HL-60/S4 treated with retinoic acid at 250 ng/mL for 4 days and 3 days (cell line): Measurements from ENCODE around the gene SOX2.

Experiments
- in situ Hi-C: fragments of 300-500 bp; cut with MboI; formaldehyde crosslinking; loops from 2 replicates; pipeline ENCODE4 v1.7.0; 2022; ENCODE audit warnings: low sequenced_read_pairs

The SOX2 gene

DNA sequence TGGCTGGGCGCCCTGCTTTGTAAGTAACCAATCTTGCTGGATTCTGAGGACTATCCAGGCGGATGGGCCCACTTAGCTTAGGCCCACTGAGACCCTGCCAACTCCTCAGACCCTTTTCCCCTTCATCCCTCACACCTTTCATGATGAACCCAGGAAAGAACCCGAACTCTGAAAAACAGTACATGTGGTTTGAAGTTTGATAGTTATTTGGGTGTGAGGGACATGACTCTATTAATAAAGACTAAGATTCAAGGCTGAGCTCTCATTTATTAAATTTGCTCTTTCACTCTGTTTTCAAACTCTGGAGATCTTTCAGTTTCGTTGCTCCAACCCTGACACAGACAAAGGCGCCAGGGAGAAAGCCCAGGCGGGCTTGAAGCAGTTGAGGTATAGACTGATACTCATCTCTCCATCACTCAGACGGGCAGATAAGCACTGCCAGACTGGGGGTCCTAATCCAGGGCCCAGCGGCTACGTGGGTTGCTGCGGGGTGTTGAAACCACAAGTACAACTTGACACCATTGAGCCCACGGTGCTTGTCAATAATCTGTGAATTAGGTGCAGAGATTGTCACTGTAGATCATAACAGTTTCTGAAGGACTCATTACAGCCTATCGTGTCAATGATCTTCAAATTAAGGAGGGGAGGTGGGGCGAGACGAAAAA is 7.2 kb upstream of the SOX2 start:
- in situ Hi-C loops = no loop called here

DNA sequence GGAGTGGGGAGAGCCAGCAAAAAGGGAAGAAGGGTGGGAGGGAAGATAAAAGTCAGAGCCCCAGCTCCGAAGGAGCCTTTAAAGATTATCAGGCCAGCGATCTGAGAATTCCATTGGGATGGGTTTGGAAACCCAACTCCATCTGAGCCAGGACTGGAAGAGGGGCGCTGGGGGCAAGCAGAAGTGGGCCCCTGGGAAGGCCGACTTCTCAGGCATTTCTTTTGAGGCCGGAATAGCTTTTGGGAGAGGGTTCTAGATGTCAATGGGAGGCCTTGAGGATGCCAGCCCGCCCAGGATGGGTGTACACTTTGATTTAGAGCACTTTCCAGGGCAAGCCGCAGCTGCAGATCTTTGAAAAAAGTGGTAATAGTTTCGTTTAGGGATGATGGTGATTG is 6.6 kb upstream of the SOX2 start:
- in situ Hi-C loops = no loop called here

DNA sequence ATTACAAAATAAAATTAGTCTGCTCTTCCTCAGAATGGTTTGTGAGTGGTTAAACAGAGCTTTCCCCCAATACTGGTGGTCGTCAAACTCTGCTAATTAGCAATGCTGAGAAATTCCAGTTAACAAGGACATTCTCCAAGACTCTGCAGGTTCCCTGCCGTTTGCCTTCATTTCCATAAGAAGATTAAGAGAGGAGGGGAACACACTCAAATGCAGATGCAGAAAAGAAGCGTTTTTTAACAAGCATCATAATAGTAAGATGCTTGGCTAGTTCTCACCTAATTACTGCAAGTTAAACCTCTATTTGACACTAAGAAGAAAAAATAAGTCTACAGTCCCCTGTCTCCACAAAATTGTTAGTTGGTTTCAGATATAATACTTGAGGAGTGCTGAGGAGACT is 3.7 kb upstream of the SOX2 start:
- in situ Hi-C loops = no loop called here

DNA sequence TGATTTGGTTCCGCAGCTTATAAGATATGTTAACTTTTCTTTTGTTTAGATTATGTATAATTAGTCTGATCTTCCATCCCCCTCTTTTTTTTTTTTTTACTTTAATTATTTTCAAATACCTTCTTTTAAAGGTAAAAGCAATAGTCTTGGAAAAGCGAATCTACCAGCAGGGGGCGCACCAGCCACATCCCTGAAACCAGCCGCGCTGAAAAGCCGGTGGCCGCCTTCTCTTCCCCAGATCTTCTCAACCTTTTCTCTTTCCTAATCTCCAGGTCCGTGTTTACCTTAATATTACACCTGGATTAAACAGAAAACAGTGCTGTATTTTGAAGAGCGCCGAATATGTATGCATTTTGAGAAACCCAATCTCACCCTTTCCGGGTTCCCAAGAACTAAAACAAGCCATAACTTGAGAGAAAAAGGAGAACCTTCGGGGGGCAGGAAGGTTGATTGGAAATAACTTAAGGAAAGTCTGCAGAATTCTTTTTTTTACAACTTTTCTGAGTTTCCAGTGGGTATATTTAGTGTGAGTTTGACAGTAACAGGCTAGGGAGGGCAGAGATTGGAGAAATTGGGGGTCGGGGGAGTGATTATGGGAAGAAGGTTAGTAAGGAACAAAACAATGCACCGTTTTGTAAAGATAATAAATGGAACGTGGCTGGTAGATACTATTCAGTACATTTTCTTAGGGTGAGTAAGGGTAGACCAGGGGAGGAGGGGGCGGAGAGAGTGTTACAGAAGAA is 2.0 kb upstream of the SOX2 start:
- in situ Hi-C loops = no loop called here

DNA sequence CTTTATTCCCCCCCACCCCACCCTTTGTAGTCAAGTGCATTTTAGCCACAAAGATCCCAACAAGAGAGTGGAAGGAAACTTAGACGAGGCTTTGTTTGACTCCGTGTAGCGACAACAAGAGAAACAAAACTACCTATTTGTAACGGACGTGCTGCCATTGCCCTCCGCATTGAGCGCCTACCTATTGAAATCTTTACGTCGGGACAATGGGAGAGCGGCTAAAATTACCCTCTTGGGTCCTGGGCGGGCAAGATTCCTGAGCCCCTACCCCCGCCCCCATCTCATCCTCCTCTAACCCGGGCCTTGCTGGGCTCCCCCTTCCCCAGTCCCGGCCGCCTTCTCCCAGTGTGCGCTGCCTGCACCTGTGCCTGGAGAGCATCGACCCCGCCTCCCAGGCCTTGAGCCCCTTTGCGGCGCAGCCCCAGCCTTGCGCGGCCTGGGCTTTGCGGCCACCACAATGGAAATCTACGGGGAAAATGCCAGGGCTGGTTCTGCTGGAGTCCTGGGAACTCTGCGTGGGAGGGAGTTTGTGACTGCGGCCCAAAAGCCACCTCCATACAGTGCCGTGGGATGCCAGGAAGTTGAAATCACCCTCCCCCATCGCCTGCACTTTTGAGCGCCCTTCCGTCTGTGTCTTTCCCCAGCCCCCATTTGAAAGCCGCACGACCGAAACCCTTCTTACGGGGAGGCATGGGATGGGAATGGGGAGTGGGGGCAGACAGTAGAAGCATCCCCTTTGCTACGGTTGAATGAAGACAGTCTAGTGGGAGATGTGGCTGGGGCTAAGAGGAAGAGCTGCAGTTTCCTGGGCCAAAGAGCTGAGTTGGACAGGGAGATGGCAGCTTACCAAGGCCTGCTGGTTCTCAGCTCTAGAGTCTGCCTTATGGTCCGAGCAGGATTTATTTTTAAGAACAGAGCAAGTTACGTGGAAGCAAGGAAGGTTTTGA is 1.1 kb upstream of the SOX2 start:
- in situ Hi-C loops = no loop called here

DNA sequence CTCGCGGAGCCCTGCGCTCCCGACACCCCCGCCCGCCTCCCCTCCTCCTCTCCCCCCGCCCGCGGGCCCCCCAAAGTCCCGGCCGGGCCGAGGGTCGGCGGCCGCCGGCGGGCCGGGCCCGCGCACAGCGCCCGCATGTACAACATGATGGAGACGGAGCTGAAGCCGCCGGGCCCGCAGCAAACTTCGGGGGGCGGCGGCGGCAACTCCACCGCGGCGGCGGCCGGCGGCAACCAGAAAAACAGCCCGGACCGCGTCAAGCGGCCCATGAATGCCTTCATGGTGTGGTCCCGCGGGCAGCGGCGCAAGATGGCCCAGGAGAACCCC is 464 bp downstream of the SOX2 start:
- in situ Hi-C loops = no loop called here

DNA sequence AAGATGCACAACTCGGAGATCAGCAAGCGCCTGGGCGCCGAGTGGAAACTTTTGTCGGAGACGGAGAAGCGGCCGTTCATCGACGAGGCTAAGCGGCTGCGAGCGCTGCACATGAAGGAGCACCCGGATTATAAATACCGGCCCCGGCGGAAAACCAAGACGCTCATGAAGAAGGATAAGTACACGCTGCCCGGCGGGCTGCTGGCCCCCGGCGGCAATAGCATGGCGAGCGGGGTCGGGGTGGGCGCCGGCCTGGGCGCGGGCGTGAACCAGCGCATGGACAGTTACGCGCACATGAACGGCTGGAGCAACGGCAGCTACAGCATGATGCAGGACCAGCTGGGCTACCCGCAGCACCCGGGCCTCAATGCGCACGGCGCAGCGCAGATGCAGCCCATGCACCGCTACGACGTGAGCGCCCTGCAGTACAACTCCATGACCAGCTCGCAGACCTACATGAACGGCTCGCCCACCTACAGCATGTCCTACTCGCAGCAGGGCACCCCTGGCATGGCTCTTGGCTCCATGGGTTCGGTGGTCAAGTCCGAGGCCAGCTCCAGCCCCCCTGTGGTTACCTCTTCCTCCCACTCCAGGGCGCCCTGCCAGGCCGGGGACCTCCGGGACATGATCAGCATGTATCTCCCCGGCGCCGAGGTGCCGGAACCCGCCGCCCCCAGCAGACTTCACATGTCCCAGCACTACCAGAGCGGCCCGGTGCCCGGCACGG is 991 bp downstream of the SOX2 start:
- in situ Hi-C loops = no loop called here

DNA sequence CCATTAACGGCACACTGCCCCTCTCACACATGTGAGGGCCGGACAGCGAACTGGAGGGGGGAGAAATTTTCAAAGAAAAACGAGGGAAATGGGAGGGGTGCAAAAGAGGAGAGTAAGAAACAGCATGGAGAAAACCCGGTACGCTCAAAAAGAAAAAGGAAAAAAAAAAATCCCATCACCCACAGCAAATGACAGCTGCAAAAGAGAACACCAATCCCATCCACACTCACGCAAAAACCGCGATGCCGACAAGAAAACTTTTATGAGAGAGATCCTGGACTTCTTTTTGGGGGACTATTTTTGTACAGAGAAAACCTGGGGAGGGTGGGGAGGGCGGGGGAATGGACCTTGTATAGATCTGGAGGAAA is 1.5 kb downstream of the SOX2 start:
- in situ Hi-C loops = no loop called here

DNA sequence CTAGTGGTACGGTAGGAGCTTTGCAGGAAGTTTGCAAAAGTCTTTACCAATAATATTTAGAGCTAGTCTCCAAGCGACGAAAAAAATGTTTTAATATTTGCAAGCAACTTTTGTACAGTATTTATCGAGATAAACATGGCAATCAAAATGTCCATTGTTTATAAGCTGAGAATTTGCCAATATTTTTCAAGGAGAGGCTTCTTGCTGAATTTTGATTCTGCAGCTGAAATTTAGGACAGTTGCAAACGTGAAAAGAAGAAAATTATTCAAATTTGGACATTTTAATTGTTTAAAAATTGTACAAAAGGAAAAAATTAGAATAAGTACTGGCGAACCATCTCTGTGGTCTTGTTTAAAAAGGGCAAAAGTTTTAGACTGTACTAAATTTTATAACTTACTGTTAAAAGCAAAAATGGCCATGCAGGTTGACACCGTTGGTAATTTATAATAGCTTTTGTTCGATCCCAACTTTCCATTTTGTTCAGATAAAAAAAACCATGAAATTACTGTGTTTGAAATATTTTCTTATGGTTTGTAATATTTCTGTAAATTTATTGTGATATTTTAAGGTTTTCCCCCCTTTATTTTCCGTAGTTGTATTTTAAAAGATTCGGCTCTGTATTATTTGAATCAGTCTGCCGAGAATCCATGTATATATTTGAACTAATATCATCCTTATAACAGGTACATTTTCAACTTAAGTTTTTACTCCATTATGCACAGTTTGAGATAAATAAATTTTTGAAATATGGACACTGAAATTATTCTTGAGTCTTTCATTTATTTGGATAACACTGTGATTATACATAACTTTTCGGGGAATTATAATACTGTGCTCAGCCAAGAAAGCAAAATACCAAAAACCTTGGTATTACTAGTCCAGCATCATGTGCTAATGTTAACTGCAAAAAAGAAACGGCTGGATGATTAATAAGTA is 2.2 kb downstream of the SOX2 start:
- in situ Hi-C loops = no loop called here

DNA sequence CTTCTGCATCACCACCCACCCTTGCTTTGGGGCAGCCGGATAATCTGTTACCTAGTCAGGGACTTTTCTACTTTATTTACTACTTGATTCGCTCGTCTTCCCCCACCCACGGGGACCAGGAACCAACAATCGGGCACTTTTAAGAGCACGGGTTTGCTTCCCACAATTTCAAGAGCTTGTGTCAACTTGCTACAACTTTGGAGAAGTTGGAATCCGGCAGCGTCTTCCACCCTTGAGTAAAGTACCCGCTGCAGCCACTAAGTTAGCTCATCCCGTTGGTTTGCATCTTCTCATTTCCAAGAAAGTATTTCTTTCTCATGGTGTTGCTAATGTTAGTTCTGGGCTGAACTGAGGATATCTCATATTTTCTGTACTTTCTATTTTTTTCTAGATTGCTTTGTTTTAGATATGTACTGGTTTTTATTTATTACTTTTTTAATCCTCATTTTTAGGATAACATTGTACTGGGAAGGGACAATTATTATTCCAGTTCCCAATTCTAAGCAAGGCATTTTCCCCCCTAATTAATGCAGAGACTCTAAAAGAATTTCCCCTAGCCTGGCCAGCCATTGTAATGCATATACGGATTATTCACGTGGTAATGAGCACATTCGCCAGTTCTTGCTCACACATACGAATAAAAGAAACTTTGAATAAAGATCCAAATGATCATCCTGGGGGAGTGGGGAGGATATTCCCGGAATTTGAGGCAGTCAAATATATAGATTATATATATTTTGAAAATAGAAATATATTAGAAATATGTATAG is 4.0 kb downstream of the SOX2 start:
- in situ Hi-C loops = no loop called here

DNA sequence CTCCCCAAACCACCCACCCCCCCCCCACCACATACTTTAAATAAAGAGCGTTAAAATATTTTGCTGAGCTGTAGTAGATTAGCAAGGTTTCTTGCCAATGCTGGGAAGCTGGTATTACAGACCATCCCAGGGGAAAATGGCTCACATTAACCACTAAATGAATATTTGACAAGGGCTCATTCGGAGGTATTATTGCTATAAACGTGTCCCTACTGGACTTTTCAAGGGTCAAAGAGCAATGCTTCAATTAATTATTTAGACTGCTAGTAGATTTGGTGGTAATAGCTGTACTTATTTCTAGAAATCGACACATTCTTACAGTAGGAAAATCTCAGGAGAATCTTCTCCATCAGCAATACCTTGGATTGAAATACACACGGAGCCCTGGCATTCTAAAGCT is 5.2 kb downstream of the SOX2 start:
- in situ Hi-C loops = no loop called here

DNA sequence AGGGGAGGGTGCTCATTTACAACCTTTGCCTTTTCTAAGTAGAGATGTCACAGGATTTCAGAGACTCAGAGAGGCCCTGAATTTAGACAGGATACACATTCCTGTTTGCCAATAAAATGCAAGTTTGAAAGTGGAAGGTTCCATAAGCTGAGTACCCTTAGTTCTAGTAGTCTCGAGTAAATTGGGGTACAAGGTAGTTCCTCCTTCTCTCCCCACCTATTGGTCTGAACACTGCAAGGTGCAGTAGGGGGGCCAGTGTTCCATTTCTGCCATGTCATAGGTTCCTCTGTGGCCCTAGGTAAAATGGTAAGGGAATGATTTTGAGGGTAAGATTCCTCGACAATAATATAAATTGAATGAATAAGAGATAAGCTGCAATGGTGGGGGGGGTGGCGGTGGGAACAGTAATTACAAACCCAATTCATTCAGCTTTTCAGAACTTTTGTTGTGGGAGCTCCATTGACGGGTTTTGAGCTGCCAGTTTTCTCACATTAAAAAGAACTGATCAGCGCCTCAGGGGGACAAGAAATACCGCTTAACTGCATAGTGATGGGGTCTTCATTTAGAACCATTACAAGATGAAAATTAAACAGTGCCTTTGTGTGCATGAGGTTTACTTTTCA is 5.9 kb downstream of the SOX2 start:
- in situ Hi-C loops = no loop called here

DNA sequence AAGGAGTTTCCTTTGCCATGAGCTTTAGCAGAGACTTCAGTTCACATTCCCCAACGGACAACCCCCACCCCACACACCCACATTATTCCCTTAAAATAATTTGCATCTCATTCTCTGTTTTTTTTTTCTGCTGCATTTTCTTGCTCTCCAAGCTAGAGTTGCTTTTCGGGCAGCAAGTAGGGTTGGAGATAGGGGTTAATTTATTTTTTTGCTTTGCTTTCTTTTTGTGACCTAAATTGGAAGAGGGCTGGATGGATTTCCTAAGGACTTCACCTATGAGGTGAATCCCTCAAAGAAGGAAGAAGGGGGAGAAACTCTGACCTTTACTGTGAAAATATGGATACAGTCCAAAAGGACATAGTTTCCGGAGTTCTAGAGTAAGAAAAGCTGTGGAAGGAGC is 6.6 kb downstream of the SOX2 start:
- in situ Hi-C loops = no loop called here

DNA sequence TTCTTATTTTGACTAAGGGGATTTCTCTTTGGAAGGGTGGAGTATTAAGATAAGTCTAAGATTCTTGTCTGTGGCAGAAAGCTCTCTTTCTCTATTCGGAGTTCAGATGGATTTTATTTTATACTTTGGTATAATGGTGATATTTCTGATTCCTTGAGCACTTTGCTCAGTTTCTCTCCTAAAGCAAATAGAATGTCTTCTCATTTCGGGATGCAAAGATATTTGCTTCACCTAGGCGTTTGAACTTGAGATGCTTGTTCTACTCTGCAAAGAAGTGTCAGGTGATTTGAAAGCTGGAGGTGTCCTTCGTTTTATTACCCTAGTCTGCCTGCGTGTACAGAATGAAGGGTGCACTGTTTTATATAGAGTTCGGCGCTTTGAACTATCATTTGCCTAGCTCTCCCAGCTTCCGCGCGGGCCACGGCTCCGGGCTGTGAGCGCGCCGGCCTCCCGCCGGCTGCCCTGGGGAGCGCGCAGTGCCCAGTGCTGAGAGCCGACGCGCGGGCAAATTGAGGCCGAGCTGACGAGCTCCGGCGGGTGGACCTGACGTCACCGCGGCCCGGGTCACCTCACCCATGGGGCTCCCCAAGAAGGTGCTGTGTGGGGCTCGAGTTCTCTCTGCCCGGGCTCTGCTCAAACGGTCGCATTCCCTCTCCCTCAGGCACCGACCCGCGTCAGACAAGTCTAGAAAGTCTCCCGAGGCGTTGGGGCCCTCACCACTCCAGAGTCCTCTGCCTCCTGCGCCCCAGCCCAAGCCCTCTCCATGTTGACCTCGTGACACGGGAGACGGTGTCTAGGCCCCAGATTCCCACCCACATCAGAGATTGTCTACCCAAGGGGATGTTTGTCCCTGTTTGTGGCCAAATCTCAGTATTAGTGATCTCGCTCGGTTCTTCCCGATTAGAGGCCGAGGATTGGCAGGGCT is 7.5 kb downstream of the SOX2 start:
- in situ Hi-C loops = no loop called here

DNA sequence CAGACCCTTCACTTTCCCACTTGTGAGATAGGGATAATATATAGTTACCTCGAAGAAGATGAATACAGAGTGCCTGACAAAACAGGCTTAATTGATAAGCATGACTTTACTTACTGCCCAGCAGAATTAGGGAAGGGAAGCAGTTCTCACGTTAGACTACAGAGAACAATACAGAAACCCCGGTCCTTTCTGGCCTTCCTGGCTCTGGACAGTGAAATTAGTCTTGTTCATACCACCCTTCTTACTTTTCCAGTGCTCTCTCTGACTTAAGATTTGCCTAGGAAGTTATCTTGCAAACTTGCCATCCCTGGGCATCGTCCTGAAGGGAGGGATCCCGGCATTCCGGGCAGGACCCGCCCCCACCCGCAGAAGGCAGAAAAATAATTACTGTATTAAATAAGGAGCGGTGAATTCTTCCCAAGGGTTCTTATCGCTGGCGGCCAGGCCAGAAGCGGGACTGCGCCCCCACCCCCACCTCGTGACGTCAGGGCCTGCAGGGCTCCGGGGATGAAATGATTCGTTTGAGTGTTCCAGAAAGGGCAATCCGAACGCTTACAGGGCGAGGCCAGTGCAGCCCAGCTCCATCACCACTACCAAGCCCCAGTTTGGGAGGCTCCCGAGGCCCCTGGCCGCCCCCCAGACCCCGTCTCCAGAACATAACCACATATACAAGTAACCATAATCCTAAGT is 8.4 kb downstream of the SOX2 start:
- in situ Hi-C loops = no loop called here

DNA sequence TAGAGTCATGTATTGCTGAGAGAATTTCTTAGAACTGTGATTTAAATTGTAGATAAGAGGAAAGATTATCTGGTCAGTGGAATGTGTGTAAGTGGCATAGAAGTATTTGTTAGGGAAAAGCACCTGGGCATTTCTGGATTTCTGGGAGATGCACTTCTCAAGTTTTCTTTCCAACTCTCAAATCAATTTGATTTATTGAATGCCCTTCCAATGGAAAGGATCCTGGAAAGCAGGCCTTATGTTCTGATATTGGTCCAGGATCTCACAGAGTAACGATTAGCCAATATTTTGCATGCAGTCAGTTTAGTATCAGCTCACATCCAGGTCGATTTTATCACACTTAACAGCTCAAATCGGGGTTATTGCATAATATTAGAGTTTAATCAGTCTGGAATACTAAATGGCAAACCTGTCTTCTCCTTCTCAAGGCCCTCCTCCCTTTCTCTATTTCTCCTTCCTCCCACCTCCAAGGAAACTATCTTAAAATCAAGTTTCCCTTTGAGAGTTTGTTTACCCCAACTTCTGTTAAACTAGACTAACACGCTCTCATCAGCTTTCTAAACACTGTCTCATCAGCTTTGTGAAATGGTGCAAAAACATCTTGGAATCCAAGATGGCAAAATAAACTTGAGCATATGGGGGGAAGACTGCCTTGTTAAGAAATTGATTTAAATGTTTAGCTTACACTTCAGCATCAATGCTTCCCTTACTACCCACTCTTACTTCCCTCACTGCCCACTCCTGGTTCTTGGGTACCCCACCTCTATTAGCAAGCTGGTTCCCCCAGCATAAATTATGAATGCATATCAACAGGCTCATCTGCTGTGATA is 9.5 kb downstream of the SOX2 start:
- in situ Hi-C loops = no loop called here
